Measurements from ENCODE around the gene MYO5B.
"Not testable (repeated sequence)": the region's sequence is repeated elsewhere in the genome, so short reads cannot be mapped to it uniquely, and the experiment has no call there.

MYO5B gene

GRCh38 chr18:49846718-49847470 lies 348.1 kb downstream of the MYO5B start:
- DNase-seq: no peak

DNA sequence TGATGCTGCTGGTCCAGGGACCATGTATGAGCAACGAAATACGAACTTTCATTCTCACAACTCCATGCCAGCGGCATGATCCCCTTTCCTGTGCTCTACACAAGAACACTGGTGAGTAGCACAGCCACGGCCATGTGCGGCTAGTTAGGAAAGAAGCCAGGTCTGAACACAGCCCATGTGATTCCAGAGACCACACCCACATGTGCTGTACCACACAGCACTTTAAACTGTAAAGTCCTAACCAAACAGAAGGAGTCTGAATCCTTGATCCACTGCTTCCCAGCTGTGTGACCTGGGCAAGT lies 348.6 kb downstream of the MYO5B start:
- no peak for DNase-seq

DNA sequence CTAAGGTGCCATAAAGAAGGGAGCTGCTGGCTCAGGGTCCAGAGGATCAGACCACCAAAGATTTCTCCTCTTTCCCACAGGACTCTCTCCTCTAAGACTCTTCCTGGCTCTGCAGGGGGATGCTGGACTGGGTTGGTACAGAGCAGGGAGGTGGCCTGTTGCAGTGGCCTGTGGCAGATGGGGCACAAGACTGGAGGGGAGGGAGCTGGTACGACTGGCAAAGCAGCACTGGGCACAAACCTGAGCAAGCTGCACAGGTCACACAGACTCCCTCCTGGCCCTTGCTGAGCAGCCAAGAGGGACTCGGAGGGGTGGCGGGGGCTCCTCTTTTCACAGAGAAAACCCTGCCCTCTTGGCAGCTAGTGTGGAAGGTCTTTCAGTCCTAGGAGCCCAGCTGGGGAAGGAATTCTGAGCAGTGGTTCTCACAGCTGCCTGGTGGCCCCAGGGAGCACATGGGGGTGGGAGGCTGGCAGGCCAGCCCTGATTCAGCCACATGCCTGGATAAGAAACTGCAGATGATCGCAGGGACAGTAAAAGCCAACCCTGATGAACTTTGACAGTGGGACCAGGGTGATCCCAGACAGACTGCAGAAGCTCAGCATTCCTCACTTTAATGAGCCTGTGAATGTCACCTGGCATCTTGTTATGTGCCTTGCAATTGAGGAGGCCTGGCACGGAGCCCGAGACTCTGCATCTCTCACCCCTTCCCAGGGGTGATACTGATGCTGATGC lies 349.2 kb downstream of the MYO5B start:
- no peak for DNase-seq

DNA sequence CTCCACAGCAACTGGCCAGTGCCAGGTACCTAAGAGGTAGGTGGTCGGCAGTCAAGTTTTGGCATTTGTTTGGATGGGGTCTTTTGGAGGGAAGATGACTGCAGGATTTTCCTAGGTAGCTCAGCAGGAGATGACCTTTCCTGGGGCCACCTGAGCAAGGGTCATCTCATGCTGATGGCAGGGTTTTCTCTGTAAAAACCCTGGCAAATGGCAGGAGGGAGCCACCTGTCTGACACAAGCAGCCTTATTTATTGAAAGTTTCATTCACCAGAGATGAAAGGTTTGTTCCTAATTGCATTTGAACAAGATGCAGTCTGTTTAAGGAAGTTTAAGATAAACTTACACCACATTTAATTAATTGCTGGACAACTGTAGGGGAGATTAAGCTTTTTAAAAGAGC lies 350.0 kb downstream of the MYO5B start:
- no peak for DNase-seq

DNA sequence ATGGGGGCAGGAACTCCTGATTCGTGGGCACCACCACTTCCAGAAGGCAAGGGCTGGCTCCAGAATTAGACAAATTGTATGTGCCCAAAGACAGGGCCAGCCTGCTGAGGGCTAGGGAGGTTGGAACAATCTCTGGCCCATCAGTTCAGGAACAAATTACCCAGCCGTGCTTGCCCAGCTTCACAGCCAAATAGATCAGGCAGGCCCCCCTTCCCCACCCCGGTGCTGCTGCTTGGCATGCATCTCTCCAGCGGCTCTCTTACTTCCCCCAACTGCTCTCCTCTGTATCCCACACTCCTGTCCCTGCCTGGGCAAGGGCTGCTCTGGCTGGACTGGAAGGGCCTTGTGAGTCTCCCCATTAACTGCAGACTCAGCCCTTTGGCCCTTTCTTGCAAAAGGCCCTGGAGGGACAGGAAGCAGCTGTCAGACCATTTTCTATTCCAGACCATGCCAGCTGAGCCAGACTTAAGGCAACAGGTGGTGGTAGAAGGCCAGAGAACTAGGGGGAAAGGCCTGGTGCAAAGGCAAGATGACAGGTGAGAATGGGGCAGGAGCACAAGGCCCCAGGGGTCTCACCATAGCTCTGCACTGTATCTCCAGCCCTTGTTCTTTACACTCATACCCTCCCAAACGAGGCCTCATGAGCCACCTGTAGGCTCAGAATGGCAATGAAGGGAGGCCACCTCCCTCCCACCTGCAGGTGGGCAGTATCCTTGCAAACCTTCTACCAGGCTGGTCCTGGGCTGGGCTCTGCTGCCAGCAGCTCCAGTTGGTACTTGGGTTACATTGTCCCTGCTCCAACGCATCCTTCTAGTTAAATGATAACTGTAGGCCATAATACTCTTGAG lies 350.9 kb downstream of the MYO5B start:
- DNase-seq: no peak

DNA sequence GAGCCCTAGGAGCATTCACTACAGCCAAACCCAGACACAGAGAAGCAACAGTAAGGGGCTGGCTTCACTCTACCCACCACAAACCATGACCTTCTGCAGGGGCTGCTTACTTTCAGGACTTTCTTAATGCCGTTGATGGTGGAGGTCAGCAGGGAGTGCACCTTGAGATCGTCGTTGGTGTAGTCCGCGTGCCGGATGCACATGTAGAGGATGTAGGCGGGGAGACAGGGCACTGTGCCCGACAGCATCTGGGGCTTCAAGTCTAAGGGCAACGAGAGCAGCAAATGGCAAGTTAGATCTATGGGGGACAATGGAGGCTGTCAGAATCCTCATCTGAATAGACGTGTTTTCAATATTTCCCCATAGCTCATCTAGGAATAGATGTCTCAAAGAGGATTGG lies 351.8 kb downstream of the MYO5B start:
- DNase-seq: no peak

DNA sequence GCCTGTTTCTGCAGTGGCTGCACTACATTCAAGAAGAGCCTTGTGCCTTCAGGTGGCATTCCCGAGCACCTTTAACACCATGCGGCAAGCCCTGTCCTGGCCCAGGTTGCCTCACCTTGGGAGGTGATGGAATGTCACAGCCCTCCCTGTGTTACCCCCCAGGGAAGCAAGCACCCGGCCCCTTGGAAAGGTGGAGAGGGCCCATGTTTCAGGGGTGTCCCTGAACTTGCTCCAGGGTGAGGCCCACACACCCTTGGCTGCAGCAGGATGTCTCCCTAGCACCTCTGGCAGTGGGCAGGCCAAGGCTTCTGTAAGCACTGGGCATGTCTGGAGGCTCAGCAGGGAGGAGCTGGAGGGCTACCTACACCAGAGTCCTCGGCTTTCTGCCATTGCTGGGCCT lies 352.3 kb downstream of the MYO5B start:
- DNase-seq: no peak

GRCh38 chr18:49841236-49842217 lies 353.4 kb downstream of the MYO5B start:
- DNase-seq: no peak

DNA sequence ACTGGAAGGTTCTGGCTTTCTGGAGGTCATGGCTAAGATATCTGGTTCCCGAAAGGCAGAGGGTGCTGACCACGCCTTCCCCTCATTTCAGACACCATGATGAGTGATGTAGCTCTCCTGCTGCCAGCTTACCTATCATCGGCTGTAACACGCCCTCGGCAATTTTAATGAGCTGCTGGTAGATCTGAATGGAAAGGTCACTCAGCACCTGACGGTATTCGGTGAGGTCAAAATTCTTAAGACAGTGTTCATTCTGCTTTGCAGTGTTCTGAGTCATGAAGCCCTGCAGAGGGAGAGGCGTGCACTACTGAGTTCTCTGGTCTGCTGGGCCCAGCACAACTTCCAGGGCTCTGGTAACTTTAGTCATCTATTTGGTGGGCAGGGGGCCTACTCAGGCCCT lies 355.9 kb downstream of the MYO5B start:
- no peak for DNase-seq

DNA sequence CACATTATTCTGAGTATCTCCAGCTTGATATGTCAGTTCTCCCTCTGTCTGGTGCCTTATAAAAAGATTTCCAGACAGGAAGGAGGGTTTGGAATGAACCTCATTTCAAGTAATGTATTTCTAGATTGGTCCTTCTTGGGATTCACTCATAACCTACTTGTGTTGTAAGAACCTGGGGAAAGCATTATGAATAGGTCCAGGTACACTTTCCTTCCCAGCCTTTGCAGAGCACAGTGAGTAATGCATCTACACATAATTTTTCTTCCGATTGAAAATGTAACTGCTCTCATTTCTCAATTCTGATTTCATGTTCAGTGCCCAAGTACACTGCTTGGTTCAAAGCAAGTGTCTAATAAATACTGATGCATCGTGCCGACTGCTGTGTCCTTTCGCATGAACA lies 356.6 kb downstream of the MYO5B start:
- DNase-seq: no peak

DNA sequence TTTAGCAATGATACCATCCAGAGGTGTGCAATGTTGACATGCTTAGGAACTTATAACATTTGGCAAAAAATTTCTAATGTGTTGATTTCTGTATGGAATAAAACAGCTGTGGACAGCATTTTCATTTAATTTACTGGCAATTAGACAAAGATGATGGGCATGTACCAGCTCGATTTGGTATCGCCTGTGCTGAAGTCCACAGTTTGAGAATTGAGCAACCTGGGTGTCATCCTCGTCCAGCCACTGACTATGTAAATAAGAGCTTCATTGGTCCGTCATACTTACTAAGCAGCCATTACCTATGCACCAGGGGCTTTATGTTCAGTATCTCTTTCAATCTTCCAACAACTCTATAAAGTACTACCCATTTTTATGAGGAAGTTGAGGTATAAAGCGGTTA lies 357.1 kb downstream of the MYO5B start:
- DNase-seq: no peak

GRCh38 chr18:49837316-49837835 lies 357.6 kb downstream of the MYO5B start:
- not testable (repeated sequence) for DNase-seq

DNA sequence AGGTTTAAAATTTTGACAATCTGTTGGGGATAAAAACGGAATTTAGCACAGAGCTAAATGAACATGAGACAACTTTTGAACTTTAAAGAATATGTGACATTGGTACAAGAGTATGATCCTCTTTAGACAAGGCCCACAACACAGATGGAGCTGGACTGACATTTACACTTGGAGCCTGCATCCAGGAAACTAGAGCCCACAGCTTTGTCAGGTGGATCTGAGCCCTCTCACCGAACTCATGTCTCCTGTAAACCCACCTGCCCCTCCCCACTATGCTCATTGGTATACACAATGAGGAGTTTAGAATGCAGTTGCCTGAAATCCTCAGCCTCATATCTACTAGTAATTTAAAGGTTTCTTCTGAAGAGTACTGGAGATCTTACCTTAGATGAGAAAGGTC lies 359.5 kb downstream of the MYO5B start:
- no peak for DNase-seq

DNA sequence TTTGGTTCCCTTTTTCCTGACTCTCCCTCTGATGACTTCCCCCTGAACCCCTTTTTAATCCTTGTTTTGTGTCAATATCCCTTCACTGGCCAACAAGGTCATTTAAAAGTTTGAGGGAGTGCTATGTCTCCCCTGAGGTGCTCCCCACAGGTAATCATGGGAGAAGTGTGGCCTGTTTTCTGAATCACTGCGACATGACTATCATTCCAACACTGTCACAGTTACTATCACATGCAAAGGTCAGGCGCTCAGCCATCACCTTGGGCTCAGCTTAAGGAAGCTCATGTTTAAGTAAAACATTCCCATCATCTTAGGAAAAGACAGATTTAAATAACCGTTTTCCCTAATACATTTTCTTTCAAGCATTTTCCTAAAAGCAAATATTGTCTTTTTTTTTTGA lies 360.7 kb downstream of the MYO5B start:
- no peak for DNase-seq

DNA sequence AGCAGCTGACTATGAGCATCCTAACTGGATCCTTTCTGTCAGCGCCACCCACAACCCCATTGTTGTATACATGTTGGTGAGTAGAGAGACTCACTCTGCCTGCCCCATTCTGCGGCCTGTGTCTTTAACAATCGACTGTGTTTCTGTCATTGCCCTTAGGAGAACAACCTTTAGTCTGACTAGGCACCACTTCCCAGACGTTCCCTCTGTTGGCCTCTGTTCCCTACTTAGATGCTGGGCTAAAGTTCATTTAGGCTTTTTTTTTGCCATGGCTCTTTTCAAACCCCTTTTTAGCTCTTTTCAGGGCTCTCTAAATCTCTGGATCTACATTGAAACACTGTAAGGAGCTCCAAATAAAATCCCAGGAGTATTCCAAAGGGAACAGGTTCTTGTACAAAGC lies 361.1 kb downstream of the MYO5B start:
- DNase-seq: no peak

DNA sequence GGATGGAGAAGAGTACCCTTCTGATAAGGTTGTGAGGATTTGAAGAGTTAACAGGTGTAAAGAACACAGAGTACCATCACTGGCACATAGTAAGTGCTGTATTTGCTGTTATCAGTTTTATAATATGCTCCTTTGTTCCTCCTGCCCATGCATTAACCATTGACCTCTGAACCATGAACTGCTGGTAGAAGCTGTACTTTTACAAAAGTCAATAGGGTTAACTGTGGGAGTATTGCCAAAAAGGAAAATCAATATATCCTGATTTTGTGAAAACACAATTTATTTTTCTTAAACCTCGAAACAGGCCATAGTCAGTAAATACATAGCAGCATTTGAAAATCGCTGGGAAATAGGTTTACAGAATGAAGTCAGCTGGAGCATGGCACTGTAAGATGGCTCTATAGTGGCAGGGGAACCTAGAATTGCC lies 362.7 kb downstream of the MYO5B start:
- no peak for DNase-seq

DNA sequence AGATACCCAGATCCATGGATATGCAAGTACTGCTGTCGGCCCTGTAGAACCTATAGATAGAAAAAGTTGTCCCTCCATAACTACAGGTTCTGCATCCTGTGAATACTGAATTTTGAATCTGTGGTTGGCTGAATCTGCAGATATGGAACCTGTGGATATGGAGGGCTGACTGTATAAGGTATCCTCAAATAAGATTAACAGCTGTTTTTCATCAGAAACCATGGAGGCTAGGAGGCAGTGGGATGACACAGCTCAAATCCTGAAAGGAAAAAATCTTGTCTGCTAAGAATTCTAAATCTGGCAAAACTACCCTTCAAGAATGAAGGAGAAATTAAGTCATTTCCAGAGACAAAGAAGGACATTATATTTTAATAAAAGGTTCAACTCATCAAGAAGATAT lies 367.0 kb downstream of the MYO5B start:
- no peak for DNase-seq

- DNase-seq: peak; percentile 51
Measured at GRCh38 chr18:49819823-49820671, 374.9 kb downstream of the MYO5B start.

- DNase-seq: no peak
Measured at GRCh38 chr18:49819071-49819662, 375.8 kb downstream of the MYO5B start.

DNA sequence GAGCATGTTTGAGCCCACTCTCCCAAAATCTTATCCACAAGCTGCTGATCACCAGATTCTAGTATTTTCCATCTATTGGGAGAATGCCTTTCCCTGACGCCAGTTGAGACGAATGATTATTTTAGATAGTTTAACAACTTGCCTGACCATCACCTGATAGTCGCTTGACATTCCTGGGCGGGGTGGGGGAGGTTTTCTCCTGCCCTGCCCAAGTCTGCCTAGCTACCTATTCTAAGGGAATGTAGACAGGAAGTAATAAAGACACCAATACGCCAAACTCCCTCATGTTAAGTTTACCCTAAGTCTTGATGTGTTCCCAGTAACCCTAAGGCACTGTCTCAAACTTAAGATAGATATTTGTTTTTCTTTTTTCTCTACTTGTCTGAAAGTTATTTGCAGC lies 377.0 kb downstream of the MYO5B start:
- DNase-seq: no peak

- DNase-seq: no peak
Measured at GRCh38 chr18:49815927-49816326, 379.0 kb downstream of the MYO5B start.
